Activated T-cell treated with anti-CD3 and anti-CD28 coated beads, Interleukin-2, amount 50 U/mL, for 1 hour (primary cell): ENCODE measurements around the gene TOX3.

ENCODE experiments used
- DNase-seq: peaks from one replicate; pipeline ENCODE4 v3.0.0-alpha.2; 2020

TOX3 gene

DNA sequence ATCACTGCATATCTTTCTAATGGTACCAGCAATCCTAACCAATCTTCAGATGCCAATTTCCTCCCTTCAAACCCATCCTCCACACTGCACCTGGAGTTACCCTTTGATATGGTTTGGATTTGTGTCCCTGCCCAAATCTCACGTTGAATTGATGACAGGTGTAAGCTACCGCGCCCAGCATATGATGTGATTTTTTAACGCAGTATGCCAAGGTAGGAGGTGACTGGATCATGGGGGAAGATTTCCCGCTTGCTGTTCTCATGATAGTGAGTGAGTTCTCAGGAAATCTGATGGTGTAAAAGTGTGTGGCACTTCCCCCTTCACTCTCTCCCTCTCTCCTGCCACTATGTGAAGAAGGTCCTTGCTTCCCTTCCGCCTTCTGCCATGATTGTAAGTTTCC is 57.0 kb downstream of the TOX3 start:
- DNase-seq = no peak

DNA sequence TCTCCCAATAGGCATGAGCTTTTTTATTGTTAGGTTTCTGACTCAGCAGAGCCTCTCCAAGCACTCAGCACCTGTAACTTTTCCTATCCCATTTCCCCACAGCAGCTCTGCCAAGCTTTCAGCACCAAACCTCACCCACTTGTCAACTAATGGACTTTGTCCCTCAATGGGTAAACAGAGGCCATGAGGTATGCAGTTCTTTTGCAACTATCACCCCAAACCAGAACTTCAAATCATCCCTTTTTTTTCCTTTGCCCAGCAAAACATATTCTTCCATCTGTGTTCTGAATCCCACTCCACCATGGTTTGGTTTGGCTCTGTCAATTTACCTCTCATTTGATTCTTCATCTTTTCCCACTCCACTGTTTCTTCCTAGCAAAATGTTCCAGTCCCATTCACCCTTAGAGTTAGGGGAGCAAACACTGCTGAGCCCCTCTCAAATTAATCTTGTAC is 58.1 kb downstream of the TOX3 start:
- DNase-seq = no peak

DNA sequence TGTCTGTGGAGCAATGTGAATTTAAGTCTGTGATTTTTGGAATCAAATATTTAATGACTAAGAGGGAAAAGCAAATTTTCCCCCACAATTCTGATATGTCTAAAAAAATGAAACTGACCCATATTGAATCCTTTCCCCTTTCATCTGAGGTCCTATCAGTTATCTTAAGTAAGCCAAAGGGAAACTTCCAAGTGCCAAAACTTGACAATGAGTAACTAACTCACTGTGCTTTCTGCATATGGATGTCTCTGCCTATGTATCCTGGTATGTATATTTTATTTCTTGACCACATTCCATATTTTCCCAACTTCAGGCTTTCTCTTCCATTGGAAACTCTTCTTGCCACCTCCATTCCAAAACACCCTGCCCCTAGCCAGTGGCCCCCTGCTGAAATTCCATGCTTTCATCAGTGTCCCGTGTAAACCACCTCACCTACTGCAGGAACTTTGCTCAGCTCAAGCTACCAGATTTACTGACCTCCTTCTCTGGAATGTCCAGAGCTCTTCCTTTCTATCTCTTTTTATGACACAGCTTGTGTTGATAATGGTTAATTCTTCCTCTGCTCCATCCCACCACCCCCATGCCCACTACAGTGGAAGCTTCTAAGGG is 59.0 kb downstream of the TOX3 start:
- no peak for DNase-seq

DNA sequence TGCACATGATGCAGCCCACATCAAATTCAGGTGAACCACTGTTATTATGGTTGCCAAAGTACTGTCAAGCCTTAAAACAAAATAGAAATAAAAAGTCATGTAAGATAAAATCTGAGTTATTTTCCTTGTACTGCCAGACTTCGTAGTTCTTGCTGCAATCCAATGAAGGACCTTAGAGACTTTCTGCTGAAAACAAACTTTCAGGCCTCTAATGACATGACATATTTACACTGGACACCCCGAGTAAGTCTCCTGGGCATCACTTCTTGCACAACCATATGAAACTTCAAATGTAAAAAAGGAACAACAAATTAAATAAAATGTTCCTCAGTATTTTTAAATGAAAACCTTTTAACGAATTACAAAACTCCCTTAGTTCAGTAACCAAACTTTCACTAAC is 66.7 kb downstream of the TOX3 start:
- DNase-seq = no peak

DNA sequence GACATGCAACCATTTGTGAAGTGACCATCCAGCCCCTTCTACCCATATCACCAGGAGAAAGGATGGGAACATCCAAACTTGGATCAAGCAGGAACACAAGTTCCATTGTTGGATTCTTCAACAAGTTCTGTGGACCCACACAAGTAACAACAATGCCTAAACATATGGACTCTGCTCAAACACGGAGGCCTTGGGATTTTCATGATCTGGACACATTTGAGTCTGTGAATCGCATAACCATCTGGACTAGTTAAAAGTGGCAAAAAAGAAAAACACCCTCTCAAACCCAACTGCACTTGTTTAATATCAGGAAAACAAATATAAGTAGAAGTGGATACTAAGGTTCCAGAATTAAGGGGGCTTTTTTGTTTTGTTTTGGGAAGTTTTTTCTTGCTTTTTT is 70.8 kb downstream of the TOX3 start:
- no peak for DNase-seq

DNA sequence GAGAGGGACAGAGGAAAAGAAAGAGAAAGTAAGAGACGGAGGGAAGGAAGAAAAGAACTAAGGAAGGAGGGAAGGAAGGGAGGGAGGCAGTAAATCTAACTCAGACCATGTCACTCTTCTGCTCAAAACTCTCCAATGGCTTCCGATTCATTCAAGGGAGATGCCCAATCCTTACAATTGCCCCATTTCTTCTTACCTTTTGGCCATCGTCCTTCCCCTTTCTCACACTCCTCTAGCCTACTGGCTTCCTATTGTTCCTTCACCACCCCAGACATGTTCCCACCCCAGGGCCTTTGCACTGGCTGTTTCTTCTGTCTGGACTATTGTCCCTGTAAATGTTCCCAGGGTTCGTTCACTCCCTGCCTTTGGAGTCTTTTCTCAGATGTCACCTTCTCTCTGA is 72.3 kb downstream of the TOX3 start:
- DNase-seq = no peak

DNA sequence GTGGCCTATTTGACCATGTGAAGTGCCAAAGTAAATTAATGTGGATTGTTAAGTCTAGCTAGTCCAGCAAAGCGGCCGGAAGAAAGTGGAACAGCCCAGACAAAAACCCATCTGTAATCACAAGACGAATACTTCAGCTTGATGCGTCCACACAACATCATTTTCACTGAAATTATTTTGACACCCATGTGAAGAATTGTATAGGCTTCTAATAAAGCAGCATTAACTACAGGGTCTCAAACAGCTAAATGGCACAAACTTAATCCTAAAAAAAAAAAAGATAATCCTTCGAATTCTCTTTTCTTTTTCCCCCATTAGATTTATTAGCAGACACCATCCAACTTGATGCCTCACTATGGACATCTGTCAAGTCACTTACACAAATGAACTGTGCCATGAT is 73.8 kb downstream of the TOX3 start:
- no peak for DNase-seq

DNA sequence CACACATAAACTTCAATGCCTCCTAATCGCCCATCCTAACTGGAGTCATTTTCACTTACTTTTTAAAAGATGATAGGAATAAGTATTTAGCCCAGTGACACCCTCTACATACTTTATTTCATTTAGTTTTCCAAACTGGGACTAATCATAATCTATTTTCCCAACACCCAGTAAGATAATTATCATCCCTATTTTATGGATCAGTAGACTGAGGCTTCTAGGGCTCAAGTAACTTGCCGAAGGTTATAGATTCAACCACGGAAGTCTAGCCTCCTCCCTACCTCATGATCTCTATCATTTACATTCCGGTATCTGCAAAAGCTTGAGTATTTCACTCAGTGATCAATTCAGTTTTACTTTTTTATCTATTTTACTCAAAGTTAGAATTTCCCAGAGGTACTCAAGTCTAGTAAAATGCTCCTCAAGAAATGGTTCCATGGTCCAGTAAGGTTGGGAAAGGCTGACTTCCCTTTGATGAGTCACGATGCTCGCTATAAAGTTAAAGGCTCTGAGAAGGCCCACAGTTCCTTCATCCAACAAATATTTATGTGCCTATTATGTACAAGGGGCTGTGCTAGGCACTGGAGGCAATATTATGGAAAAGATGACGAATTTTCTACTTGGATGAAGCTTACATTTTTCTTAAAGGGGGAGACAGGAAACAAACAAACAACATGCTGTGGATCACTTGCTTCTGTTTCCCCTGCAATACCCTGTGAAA is 75.1 kb downstream of the TOX3 start:
- DNase-seq = no peak

DNA sequence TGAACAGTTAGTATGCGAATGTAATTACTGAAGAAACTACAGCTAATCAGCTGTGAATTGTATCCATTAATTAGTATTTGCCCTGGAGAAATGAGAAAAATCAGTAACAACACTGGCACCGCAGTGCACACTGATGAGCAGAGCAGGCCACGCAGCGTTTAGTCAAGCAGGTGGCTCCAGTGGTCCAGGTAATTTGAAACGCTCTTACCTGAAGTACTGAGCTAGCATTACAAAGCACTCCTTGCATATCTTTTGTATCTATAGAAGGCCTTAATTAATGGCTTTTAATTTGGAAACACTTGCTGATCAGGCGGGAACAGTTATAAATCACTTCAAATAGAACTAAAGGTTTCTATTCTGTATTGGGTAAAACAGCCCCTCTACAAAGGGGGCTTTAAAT is 76.4 kb downstream of the TOX3 start:
- DNase-seq = no peak

DNA sequence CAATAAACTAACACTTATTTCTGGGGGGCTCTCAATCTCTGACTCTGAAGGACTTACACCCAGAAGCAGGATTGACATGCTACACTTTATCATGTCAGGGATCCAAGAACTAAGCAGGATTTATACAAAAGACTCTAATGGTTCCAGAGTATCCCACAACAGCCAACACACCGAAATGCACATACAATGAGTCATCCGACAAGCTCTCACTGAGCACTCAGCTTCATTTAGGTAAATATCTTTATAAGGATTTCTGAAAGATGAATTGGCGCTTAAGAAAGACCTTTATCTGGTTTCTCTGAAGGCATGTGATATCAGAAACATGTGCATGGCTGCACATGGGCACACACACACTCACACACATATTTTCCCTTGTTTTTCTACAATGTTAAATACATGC is 77.2 kb downstream of the TOX3 start:
- no peak for DNase-seq

DNA sequence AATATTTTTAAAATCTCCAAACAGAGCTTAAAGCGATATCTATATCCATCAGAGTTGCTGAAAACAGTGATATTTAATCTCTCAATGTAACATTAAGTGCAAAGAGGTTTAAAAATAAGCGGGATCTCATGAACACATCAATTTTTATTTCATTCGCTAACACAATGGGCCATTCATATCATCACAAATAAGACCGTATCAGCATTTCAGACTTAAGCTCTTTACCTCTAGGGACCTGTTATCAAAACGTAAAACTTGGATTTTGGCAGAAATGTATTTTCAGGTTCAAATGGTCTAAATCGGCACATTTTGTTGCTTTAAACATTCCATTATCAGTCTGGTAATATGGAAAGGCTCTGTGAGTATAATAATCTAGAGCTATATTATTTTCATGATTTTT is 77.9 kb downstream of the TOX3 start:
- no peak for DNase-seq

DNA sequence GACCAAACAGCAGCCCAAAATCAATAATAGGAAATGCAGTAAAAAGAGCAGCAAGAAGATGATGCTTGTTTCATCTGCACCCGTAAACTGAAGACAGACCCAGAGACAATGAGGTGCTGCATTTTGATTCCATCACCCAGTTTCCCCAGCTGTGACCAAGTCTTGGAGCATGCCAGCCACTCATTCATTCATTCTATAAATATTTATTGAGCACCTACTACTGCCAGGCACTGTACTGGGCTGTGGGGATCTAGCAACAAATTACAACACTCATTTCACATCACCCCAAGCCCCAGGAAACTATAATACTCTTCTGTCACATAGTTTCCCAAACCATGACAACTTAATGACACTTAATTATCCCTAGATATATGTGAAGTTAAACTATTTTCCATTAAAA is 79.2 kb downstream of the TOX3 start:
- DNase-seq = no peak

DNA sequence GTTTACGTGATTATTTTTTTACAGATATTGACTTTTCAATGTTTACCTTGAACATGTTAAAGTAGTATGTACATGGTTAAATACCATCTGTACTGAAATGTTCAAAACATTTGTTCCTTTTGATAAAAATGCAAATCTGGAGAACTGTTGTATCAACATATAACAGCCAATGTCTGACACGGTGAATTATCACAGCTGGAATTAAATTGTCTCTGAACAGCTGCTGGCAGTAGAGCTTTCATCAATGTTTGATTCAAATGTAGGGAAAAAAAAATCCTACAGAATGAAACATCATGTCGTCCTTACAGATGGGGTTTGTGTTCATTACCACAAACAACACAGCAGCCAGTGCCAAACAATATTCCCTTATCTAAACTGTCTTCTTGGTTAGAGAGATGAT is 79.9 kb downstream of the TOX3 start:
- DNase-seq = no peak

DNA sequence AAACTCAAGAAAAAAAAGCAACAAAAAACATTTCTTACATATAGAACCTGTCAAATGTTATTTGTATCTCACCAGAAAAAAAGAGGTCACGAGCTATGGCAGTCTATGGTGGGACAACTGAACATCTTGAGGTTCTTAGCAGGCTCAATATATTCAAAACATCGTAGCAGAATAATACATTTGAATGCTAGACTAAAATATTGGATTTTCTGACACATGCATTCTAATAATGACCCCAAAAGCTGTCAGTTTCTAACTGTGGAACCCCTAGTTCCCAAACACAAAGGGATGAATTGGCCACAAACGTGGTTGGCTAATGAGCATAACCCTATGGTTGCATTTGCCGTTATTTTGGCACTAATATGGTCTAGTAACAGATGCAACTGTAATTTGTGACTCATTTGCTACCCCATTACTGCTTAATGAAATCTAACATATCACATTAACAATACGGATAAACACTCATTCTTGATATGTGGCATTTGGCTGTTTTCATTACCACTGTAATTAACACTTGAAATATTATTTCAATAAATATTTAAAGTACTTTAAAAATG is 81.2 kb downstream of the TOX3 start:
- no peak for DNase-seq

DNA sequence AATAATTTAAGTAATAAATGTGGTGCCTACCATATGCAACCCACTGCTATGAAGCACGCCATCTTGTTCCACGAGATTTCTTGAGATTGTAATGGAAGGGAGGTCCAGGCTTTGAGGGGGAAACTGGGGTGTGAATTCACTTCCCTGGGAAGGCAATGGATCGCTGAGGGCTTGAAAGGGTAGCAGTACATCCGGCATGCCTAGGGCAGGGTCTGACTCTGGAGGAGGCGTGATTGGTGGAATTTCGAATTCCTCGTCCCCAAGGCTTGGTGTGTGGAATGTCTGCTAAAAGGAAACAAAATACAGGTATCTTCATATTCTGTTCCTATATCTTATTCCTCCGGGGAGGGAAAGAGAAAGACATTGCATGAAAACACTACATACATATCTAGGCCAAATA is 83.0 kb downstream of the TOX3 start:
- DNase-seq = no peak

DNA sequence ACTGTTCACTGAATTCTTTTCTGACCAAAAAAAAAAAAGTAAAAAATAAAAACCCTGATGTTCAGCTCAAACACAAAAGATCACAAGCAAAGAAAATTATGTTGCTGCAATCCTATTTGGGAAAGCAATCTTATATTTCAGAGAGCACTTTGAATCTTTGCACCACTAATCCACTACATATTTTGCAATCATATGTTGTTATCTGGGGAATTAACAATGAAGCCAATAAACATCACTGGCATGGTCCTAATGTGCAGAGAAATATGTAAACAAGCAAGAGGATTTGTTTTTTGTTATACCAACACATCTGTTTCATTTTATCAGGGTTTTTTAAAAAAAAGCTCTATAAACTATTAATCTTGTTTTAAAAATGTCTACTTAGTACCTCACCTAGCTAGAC is 84.1 kb downstream of the TOX3 start:
- no peak for DNase-seq

DNA sequence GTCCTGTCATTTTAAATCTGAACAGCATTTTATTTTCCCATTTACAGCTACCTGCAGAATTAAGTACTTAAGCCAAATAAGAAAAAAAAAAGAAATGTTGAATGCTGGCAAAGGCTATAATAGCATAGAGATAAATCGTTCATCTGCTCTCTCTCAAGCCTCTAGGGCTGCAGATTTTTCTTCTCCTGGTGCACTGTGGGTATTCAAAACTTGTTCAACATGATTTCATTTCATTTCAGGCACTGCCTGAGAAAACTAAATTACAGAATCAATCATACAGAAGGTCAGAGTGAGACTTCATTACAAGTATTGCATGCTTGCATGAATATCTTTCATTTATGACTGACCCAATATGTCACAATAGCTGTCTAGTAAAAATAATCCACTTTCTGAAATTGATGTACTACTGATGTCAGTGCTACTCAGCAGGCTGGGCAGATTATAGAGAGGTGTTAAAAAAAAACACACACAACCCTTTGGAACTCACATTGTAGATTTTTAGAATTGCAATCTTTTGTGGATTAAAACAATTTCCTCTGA is 86.2 kb downstream of the TOX3 start:
- no peak for DNase-seq

DNA sequence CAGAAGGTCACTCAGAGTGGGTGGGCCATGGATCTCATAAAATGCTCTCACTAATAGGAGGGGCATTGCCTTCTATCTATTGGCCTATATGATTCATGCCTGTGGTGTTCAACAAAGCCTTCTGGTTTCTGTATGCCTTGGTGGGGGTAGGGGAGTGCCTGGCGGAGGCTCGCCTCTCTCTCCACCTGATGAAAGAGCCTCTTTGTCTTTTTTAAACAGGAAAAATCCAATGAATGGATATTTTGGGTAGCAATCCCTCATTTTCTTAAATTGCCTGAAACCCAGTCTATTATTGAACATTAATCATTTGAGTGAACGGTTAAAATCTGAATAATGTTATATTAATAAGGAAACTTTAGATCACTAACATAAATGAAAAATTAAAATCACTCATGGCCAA is 90.6 kb downstream of the TOX3 start:
- no peak for DNase-seq

DNA sequence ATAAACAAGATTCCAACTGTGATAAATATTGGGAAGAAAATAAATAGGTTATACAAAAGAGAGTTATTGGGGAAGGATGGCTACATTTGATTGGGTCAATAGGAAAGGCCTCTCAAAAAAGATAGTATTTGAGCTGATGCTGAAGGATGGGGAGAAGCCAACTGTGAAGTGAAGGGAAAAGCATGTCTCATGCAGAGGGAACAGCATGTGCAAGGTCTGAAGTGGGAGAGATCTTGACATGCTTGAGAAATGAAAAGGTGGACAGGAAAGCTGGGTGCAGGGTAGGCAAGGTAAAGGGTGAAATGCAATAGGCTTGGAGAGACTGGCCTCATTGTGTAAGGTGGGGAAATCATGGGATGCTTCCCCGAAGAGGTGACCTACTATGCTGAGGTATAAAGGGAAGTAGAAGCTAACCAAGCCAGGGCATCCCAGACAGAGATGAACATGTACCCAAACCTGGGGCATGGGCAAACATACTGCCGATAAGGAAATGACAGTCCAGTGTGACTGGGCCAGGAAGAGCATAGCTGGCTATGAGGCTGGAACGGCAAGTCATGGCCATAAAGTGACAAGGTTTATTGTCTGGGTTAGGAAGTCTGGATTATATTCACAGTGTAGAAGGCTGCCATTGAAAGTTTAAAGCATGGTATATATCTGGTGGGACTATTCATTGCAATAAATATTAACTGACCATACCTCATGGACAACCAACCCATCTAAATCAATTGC is 91.2 kb downstream of the TOX3 start:
- DNase-seq = no peak

DNA sequence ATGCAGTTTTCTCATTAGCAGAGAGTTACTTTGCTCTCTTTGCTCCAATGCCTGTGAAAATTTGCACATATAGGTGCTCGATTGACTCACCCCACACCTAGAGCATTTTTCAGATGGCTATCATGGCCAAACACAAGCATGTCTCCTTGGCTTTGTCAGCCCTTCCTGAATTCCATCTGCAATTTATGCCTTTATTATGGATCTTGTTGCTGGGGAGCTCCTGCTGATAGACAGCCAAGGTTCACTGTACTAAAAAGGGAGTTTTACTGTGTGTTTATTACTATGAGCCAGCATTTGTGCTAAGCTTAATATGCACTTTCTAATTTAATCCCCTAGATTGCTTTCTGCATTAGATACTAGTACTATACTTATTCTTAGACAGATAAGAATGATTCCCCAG is 93.3 kb downstream of the TOX3 start:
- no peak for DNase-seq

DNA sequence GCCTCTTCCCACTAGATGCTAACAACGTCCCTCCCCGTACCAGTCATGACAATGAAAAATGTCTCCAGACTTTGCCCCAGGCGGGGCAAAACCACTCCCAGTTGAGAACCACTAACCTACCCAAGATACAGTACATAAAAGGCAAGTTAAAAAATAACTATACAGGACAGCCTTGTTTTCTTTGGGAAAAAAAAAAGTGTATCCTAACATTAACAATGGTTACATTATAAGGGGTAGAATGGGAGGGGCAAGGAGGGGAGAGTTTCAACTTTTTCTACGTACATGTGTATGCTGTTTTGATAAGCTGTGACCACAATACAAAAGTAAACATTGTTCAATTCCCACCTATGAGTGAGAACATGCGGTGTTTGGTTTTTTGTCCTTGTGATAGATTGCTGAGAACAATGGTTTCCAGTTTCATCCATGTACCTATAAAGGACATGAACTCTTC is 94.9 kb downstream of the TOX3 start:
- no peak for DNase-seq

DNA sequence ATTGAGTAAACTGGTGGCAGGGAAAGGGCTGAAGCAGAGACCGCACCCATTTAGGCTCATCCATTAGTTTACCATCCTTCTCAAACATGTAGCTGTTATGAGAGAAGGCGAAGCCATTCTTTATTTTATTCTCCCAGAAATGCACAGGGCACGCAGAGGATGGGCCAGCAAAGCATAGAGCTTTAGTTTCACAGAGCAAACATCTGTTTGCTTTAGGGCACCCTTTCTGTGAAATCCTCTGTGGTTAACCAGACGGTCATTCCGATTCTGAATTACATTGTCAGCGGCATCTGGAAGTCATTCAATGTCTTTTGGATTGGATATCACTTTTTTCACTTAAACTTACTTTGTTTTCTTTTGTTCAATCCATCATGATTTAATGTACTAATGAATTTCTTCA is 96.0 kb downstream of the TOX3 start:
- no peak for DNase-seq

DNA sequence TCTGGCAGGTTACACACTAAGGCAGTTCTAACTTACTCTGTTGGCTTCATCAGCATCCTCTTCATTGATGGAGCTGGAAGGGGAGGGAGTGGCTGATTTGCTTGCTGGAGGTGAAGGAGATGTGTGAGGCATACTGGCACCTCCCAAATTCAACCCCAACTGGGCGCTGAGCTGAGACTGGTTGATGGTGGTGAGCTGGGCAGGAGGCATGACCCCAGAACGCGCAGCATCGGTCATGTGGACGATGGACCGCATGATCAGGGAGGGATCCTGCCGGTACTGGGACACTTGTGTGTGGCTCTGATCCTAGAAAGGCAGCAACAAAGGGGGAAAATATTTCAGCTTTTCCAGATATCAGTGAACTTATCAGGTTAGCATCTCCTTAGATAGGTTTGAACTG is 96.7 kb downstream of the TOX3 start:
- DNase-seq = no peak

DNA sequence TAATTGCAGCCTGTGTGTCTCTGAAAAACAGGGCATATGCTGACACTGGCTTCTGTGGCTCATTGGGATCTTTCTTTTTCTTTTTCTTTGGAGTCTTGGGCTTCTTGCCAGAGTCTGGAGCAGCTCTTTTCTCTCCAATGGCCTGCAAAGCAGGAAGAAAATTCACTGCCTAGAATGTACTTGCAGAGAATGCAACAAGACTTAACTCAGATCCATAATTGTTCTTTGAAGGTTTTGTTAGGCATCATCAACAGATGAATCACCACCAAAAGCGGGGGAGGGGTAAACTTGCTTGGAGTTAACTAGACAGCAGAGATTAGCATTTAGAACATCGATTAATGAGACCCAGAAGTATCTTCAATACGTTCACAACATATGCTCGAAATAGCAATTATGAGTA is 100.9 kb downstream of the TOX3 start:
- no peak for DNase-seq
